Natural killer cell treated with Interleukin-12 subunit alpha and Interleukin-12 subunit beta and Interleukin-15 and Interleukin-18, amount 100 ng/mL, for 72 hours (primary cell): ENCODE measurements around the gene VAMP1. TPM values are rescaled to one million over a fixed set of nuclear protein-coding genes. Genes with fewer than 3 reads are reported as not detected.

Experiments used
- ATAC-seq, 2 donors: fragments of 150-1000 bp; cut with Tn5 transposase in 1 of 2; sonication (Bioruptor Pico), chemical (Tn5 transposase) in 1 of 2; 2 replicates each; pipeline ENCODE4 v1.10.0; 2021
- DNase-seq: peaks from one replicate; pipeline ENCODE4 v3.0.0; 2022; ENCODE audit warnings: low spot score
- H3K27ac Mint-ChIP-seq, 2 donors: 1 replicate in 1 of 2; 2 replicates in 1 of 2; pipeline ENCODE4 v1.8.0; 2022; ENCODE audit warnings: mixed read lengths in 2 of 2, mild to moderate bottlenecking in 1 of 2, moderate library complexity in 1 of 2
- H3K27me3 Mint-ChIP-seq, 2 donors: 1 replicate in 1 of 2; 2 replicates in 1 of 2; pipeline ENCODE4 v1.8.0; 2022; ENCODE audit warnings: mixed read lengths in 2 of 2
- H3K36me3 Mint-ChIP-seq: one replicate; pipeline ENCODE4 v1.8.0; 2022; ENCODE audit warnings: mixed read lengths
- H3K4me1 Mint-ChIP-seq, 2 donors: 1 replicate in 1 of 2; 2 replicates in 1 of 2; pipeline ENCODE4 v1.8.0; 2022; ENCODE audit warnings: low read depth in 2 of 2, mixed read lengths in 2 of 2, mild to moderate bottlenecking in 1 of 2
- H3K4me3 Mint-ChIP-seq: one replicate; pipeline ENCODE4 v1.8.0; 2022; ENCODE audit warnings: mixed read lengths
- H3K9me3 Mint-ChIP-seq: 2 replicates; pipeline ENCODE4 v1.8.0; 2022; ENCODE audit warnings: mixed read lengths
- total RNA-seq, 2 donors: library from RNA; stranded (reverse); gene quantifications; one replicate each; pipeline ENCODE4 v1.2.3, GENCODE V29; 2022

Gene VAMP1
- total RNA-seq, 2 donors from 2014 or later: 24.1 to 36.8 TPM

- DNase-seq (no peak), ATAC-seq (no peak)
- Mint-ChIP-seq H3K36me3 (peaks cover 32% of the 10 kb centered on the region), H3K27ac (peak overlapping the region; percentile 97), H3K4me3 (peak overlapping the region; percentile 13), H3K27me3 (no peaks in the 10 kb centered on the region), H3K9me3 (no peaks in the 10 kb centered on the region), H3K4me1 (peaks cover 84 to 85% of the 10 kb centered on the region in 2 donors)
Observed at GRCh38 chr12:6465467-6466183, 4.9 kb downstream of the VAMP1 start.

GRCh38 chr12:6464531-6464930 is 5.9 kb downstream of the VAMP1 start:
- H3K36me3 Mint-ChIP-seq: peaks cover 33% of the 10 kb centered on the region
- no peaks in the 10 kb centered on the region for H3K9me3 Mint-ChIP-seq
- H3K27me3 Mint-ChIP-seq: no peaks in the 10 kb centered on the region
- peak overlapping the region; percentile 37 for H3K4me3 Mint-ChIP-seq
- H3K4me1 Mint-ChIP-seq: peaks cover 82 to 83% of the 10 kb centered on the region in 2 donors
- no peak for DNase-seq
- H3K27ac Mint-ChIP-seq: peak overlapping the region; percentile 97
- no peak for ATAC-seq

- no peaks in the 10 kb centered on the region for H3K27me3 Mint-ChIP-seq
- no peak for ATAC-seq
- peaks cover 78 to 83% of the 10 kb centered on the region in 2 donors for H3K4me1 Mint-ChIP-seq
- DNase-seq: no peak
- peak overlapping the region; percentile 97 for H3K27ac Mint-ChIP-seq
- H3K9me3 Mint-ChIP-seq: no peaks in the 10 kb centered on the region
- peak overlapping the region; percentile 84 for H3K4me3 Mint-ChIP-seq
- H3K36me3 Mint-ChIP-seq: peaks cover 39% of the 10 kb centered on the region
Observed at GRCh38 chr12:6463858-6464257, 6.6 kb downstream of the VAMP1 start.

GRCh38 chr12:6463216-6463615 is 7.3 kb downstream of the VAMP1 start:
- ATAC-seq (no peak), DNase-seq (no peak)
- H3K36me3 Mint-ChIP-seq: peaks cover 45% of the 10 kb centered on the region
- peaks cover 77 to 81% of the 10 kb centered on the region in 2 donors for H3K4me1 Mint-ChIP-seq
- no peaks in the 10 kb centered on the region for H3K27me3 Mint-ChIP-seq
- peak overlapping the region; percentile 84 for H3K4me3 Mint-ChIP-seq
- peak overlapping the region; percentile 97 for H3K27ac Mint-ChIP-seq
- no peaks in the 10 kb centered on the region for H3K9me3 Mint-ChIP-seq

GRCh38 chr12:6462234-6462995 is 8.1 kb downstream of the VAMP1 start:
- H3K4me3 Mint-ChIP-seq: peak overlapping the region; percentile 84
- no peaks in the 10 kb centered on the region for H3K9me3 Mint-ChIP-seq
- no peaks in the 10 kb centered on the region for H3K27me3 Mint-ChIP-seq
- H3K4me1 Mint-ChIP-seq: peaks cover 71 to 77% of the 10 kb centered on the region in 2 donors
- ATAC-seq (peak; percentile 59 to 71), DNase-seq (no peak)
- peaks cover 45% of the 10 kb centered on the region for H3K36me3 Mint-ChIP-seq
- peak overlapping the region; percentile 97 for H3K27ac Mint-ChIP-seq

- H3K4me1 Mint-ChIP-seq: peaks cover 64 to 69% of the 10 kb centered on the region in 2 donors
- peaks cover 45% of the 10 kb centered on the region for H3K36me3 Mint-ChIP-seq
- peak overlapping the region; percentile 97 for H3K27ac Mint-ChIP-seq
- DNase-seq: peak; percentile 92
- H3K27me3 Mint-ChIP-seq: no peaks in the 10 kb centered on the region
- no peaks in the 10 kb centered on the region for H3K9me3 Mint-ChIP-seq
- ATAC-seq: peak; percentile 95 to 97
- H3K4me3 Mint-ChIP-seq: peak overlapping the region; percentile 84
Observed at GRCh38 chr12:6461401-6462233, 8.9 kb downstream of the VAMP1 start.

- Mint-ChIP-seq H3K27me3 (no peaks in the 10 kb centered on the region), H3K4me1 (peaks cover 58 to 62% of the 10 kb centered on the region in 2 donors), H3K36me3 (peaks cover 45% of the 10 kb centered on the region), H3K4me3 (peak overlapping the region; percentile 84), H3K27ac (peak overlapping the region; percentile 97), H3K9me3 (no peaks in the 10 kb centered on the region)
- ATAC-seq: peak; percentile 2 to 12
- no peak for DNase-seq
Observed at GRCh38 chr12:6460751-6461371, 9.6 kb downstream of the VAMP1 start.

GRCh38 chr12:6459004-6459337 is 11.5 kb downstream of the VAMP1 start:
- H3K27me3 Mint-ChIP-seq: no peaks in the 10 kb centered on the region
- H3K36me3 Mint-ChIP-seq: peaks cover 39% of the 10 kb centered on the region
- H3K27ac Mint-ChIP-seq: peak overlapping the region; percentile 34 to 43
- no peak for DNase-seq
- no peak overlapping the region for H3K4me3 Mint-ChIP-seq
- H3K9me3 Mint-ChIP-seq: no peaks in the 10 kb centered on the region
- no peak for ATAC-seq
- peaks cover 45 to 53% of the 10 kb centered on the region in 2 donors for H3K4me1 Mint-ChIP-seq

- H3K36me3 Mint-ChIP-seq: peaks cover 39% of the 10 kb centered on the region
- H3K4me1 Mint-ChIP-seq: peaks cover 42 to 52% of the 10 kb centered on the region in 2 donors
- no peaks in the 10 kb centered on the region for H3K27me3 Mint-ChIP-seq
- no peaks in the 10 kb centered on the region for H3K9me3 Mint-ChIP-seq
- H3K4me3 Mint-ChIP-seq: no peak overlapping the region
- DNase-seq (no peak), ATAC-seq (no peak)
- H3K27ac Mint-ChIP-seq: peak overlapping the region; percentile 34 to 43
Observed at GRCh38 chr12:6458281-6459003, 12.0 kb downstream of the VAMP1 start.

GRCh38 chr12:6457220-6457945 is 13.1 kb downstream of the VAMP1 start:
- Mint-ChIP-seq H3K9me3 (no peaks in the 10 kb centered on the region), H3K27ac (peak overlapping the region; percentile 19 to 59), H3K4me3 (no peak overlapping the region), H3K36me3 (peaks cover 38% of the 10 kb centered on the region), H3K27me3 (no peaks in the 10 kb centered on the region), H3K4me1 (peaks cover 40 to 50% of the 10 kb centered on the region in 2 donors)
- DNase-seq: no peak
- no peak for ATAC-seq

GRCh38 chr12:6452944-6453630 is 17.4 kb downstream of the VAMP1 start:
- H3K27me3 Mint-ChIP-seq: no peaks in the 10 kb centered on the region
- H3K9me3 Mint-ChIP-seq: no peaks in the 10 kb centered on the region
- peak in 1 of 2 donors; percentile 58 for ATAC-seq
- H3K36me3 Mint-ChIP-seq: peaks cover 11% of the 10 kb centered on the region
- peak overlapping the region; percentile 100 for H3K27ac Mint-ChIP-seq
- peak overlapping the region; percentile 100 for H3K4me3 Mint-ChIP-seq
- peaks cover 31 to 38% of the 10 kb centered on the region in 2 donors for H3K4me1 Mint-ChIP-seq
- DNase-seq: no peak
